Fibroblast of lung (primary cell): Measurements from ENCODE around the gene LRRTM3. TPM values are rescaled to one million over a fixed set of nuclear protein-coding genes. Genes with fewer than 3 reads are reported as not detected.

Experiments
- DNase-seq, 2 donors: peaks; one replicate each; pipeline versions ENCODE4 v3.0.0 to v3.0.0-alpha.2; 2010; ENCODE audit warnings: low read depth in 2 of 2
- H2AFZ ChIP-seq: 2 replicates; pipeline ENCODE4 v1.5.1; 2012; ENCODE audit warnings: low read length, control low read depth, inconsistent platforms
- H3K27ac ChIP-seq: 2 replicates; pipeline ENCODE4 v1.5.1; 2011; ENCODE audit warnings: low read length, control low read depth; ENCODE audit not compliant: insufficient read depth
- H3K27me3 ChIP-seq: 2 replicates; pipeline ENCODE4 v1.5.1; 2011; ENCODE audit warnings: mild to moderate bottlenecking, low read length; ENCODE audit not compliant: control insufficient read depth, insufficient read depth
- H3K36me3 ChIP-seq: 2 replicates; pipeline ENCODE4 v1.5.1; 2011; ENCODE audit warnings: low read length; ENCODE audit not compliant: control insufficient read depth, insufficient read depth
- H3K4me1 ChIP-seq: 2 replicates; pipeline ENCODE4 v1.5.1; 2011; ENCODE audit warnings: low read length; ENCODE audit not compliant: control insufficient read depth, insufficient read depth; ENCODE audit errors: extremely low read depth
- H3K4me2 ChIP-seq: 2 replicates; pipeline ENCODE4 v1.5.1; 2011; ENCODE audit warnings: low read length, control low read depth; ENCODE audit not compliant: insufficient read depth; ENCODE audit errors: extremely low read depth
- H3K4me3 ChIP-seq, 4 experiments: fragments of 200-600 bp in 1 of 4; sonication (generic) in 1 of 4; replicated peaks in 1 of 4; 2 replicates each; pipeline ENCODE4 v1.5.1; 2011 to 2016; ENCODE audit warnings: low read length in 4 of 4, low read depth in 3 of 4, mild to moderate bottlenecking in 3 of 4, control low read depth in 2 of 4, inconsistent platforms in 1 of 4, mixed read lengths in 1 of 4; ENCODE audit not compliant: insufficient read depth in 1 of 4; ENCODE audit errors: control extremely low read depth in 1 of 4
- H3K79me2 ChIP-seq: 2 replicates; pipeline ENCODE4 v1.5.1; 2012; ENCODE audit warnings: mild to moderate bottlenecking, low read length, inconsistent platforms; ENCODE audit not compliant: control insufficient read depth, insufficient read depth
- H3K9ac ChIP-seq: 2 replicates; pipeline ENCODE4 v1.5.1; 2011; ENCODE audit warnings: mild to moderate bottlenecking, low read length, control low read depth; ENCODE audit not compliant: insufficient read depth
- H3K9me3 ChIP-seq: 2 replicates; pipeline ENCODE4 v1.5.1; 2012; ENCODE audit warnings: low read depth, low read length; ENCODE audit not compliant: control insufficient read depth, insufficient read depth
- H4K20me1 ChIP-seq: 2 replicates; pipeline ENCODE4 v1.5.1; 2011; ENCODE audit warnings: low read length; ENCODE audit not compliant: control insufficient read depth, insufficient read depth; ENCODE audit errors: extremely low read depth
- CTCF ChIP-seq, 2 donors: IDR thresholded peaks in 1 of 2; conservative IDR thresholded peaks in 1 of 2; 1 replicate in 1 of 2; 2 replicates in 1 of 2; pipeline ENCODE4 v1.5.1; 2011 to 2012; ENCODE audit warnings: low read length in 2 of 2, control low read depth in 1 of 2, inconsistent platforms in 1 of 2, low read depth in 1 of 2, mild to moderate bottlenecking in 1 of 2
- EZH2 ChIP-seq: IDR thresholded peaks from 2 replicates; pipeline ENCODE4 v1.5.1; 2012; ENCODE audit warnings: low read length, control low read depth, mild to moderate bottlenecking; ENCODE audit errors: missing control alignments
- polyA plus RNA-seq, 2 donors: library from polyadenylated mRNA; depleted of rRNA in 1 of 2; stranded (reverse) in 1 of 2; unstranded in 1 of 2; fragments of >200 nt; gene quantifications; 2 replicates each; pipeline ENCODE4 v1.2.1, GENCODE V29; 2011 to 2012; ENCODE audit warnings: missing spikeins in 1 of 2
- total RNA-seq: library from RNA; depleted of rRNA; stranded (reverse); fragments of >200 nt; gene quantifications from 2 replicates; pipeline ENCODE4 v1.2.1, GENCODE V29; 2014

LRRTM3 gene
- total and polyA plus RNA-seq, 2 donors (not counting 1 experiment from before 2014, with no cell fraction given): not detected

GRCh38 chr10:66951896-66952295 lies 26.1 kb downstream of the LRRTM3 start:
- Histone ChIP-seq H3K9ac (no peak overlapping the region), H3K4me2 (no peak overlapping the region), H2AFZ (no peak overlapping the region), H3K4me3 (no peak overlapping the region), H3K79me2 (no peaks in the 10 kb centered on the region), H3K9me3 (no peaks in the 10 kb centered on the region), H3K27ac (no peak overlapping the region), H3K36me3 (no peaks in the 10 kb centered on the region), H3K27me3 (no peaks in the 10 kb centered on the region), H4K20me1 (no peaks in the 10 kb centered on the region), H3K4me1 (no peaks in the 10 kb centered on the region)
- DNase-seq: no peak
- TF ChIP-seq EZH2: no peak
- TF ChIP-seq CTCF (conservative IDR thresholded peaks at IDR 0.05 in 1 of 2, IDR thresholded peaks at IDR 0.05 in 1 of 2; ENCODE audit: low read depth in 1 of 2, low read length in 2 of 2): no peak

- TF ChIP-seq EZH2: no peak
- TF ChIP-seq CTCF (conservative IDR thresholded peaks at IDR 0.05 in 1 of 2, IDR thresholded peaks at IDR 0.05 in 1 of 2; ENCODE audit: low read depth in 1 of 2, low read length in 2 of 2): no peak
- no peak for DNase-seq
- H3K9me3 ChIP-seq: no peaks in the 10 kb centered on the region
These were observed 32.6 kb downstream of the LRRTM3 start for GRCh38 chr10:66958466-66958865.

GRCh38 chr10:66964946-66965345 lies 39.1 kb downstream of the LRRTM3 start:
- H2AFZ ChIP-seq: no peak overlapping the region
- H3K9ac ChIP-seq: no peak overlapping the region
- H3K9me3 ChIP-seq: no peaks in the 10 kb centered on the region
- no peaks in the 10 kb centered on the region for H3K79me2 ChIP-seq
- no peaks in the 10 kb centered on the region for H3K27me3 ChIP-seq
- TF ChIP-seq CTCF (conservative IDR thresholded peaks at IDR 0.05 in 1 of 2, IDR thresholded peaks at IDR 0.05 in 1 of 2; ENCODE audit: low read depth in 1 of 2, low read length in 2 of 2): no peak
- TF ChIP-seq EZH2: no peak
- DNase-seq: no peak
- no peaks in the 10 kb centered on the region for H3K36me3 ChIP-seq
- H3K4me1 ChIP-seq: no peaks in the 10 kb centered on the region
- no peaks in the 10 kb centered on the region for H4K20me1 ChIP-seq
- no peak overlapping the region for H3K4me3 ChIP-seq
- H3K4me2 ChIP-seq: no peak overlapping the region
- no peak overlapping the region for H3K27ac ChIP-seq

More at GRCh38 chr10:66958466-66958865, 32.6 kb downstream of the LRRTM3 start:
- no peak overlapping the region for H2AFZ ChIP-seq
- H3K79me2 ChIP-seq: no peaks in the 10 kb centered on the region
- H3K4me2 ChIP-seq: no peak overlapping the region
- H4K20me1 ChIP-seq: no peaks in the 10 kb centered on the region
- H3K4me3 ChIP-seq: no peak overlapping the region
- no peaks in the 10 kb centered on the region for H3K4me1 ChIP-seq
- H3K36me3 ChIP-seq: no peaks in the 10 kb centered on the region
- H3K9ac ChIP-seq: no peak overlapping the region
- no peak overlapping the region for H3K27ac ChIP-seq
- H3K27me3 ChIP-seq: no peaks in the 10 kb centered on the region
